NCI-H774 (cell line): Measurements from ENCODE around the gene KPNA6.
"Not testable (repeated sequence)": the region's sequence is repeated elsewhere in the genome, so short reads cannot be mapped to it uniquely, and the experiment has no call there.

ENCODE experiments used
- DNase-seq: peaks from one replicate; lab custom pipeline; 2025; lab: John Stamatoyannopoulos, UW

KPNA6 gene

GRCh38 chr1:32100807-32101708 lies 6.8 kb upstream of the KPNA6 start:
- no peak for DNase-seq

- peak; percentile 36 for DNase-seq
These were observed 3.7 kb upstream of the KPNA6 start for GRCh38 chr1:32104127-32104526.

GRCh38 chr1:32105338-32105737 lies 2.5 kb upstream of the KPNA6 start:
- DNase-seq = no peak

- DNase-seq = no peak
These were observed 1.1 kb upstream of the KPNA6 start for GRCh38 chr1:32106663-32107275.

- DNase-seq = no peak
These were observed 3.3 kb downstream of the KPNA6 start for GRCh38 chr1:32111040-32111623.

- no peak for DNase-seq
These were observed 3.9 kb downstream of the KPNA6 start for GRCh38 chr1:32111789-32112188.

- no peak for DNase-seq
These were observed 5.0 kb downstream of the KPNA6 start for GRCh38 chr1:32112806-32113375.

- DNase-seq = not testable (repeated sequence)
These were observed 5.6 kb downstream of the KPNA6 start for GRCh38 chr1:32113436-32113835.

- DNase-seq = no peak
These were observed 6.6 kb downstream of the KPNA6 start for GRCh38 chr1:32114420-32114819.

- no peak for DNase-seq
These were observed 7.6 kb downstream of the KPNA6 start for GRCh38 chr1:32115496-32115895.

GRCh38 chr1:32116531-32116930 lies 8.7 kb downstream of the KPNA6 start:
- no peak for DNase-seq

GRCh38 chr1:32122151-32122550 lies 14.3 kb downstream of the KPNA6 start:
- DNase-seq = no peak

- DNase-seq = not testable (repeated sequence)
These were observed 15.5 kb downstream of the KPNA6 start for GRCh38 chr1:32123361-32123760.

GRCh38 chr1:32125313-32125712 lies 17.5 kb downstream of the KPNA6 start:
- DNase-seq = no peak

GRCh38 chr1:32126770-32127169 lies 18.9 kb downstream of the KPNA6 start:
- no peak for DNase-seq

- DNase-seq = no peak
These were observed 19.7 kb downstream of the KPNA6 start for GRCh38 chr1:32127409-32128198.

- DNase-seq = no peak
These were observed 20.6 kb downstream of the KPNA6 start for GRCh38 chr1:32128479-32128878.

- no peak for DNase-seq
These were observed 21.1 kb downstream of the KPNA6 start for GRCh38 chr1:32128964-32129363.

- not testable (repeated sequence) for DNase-seq
These were observed 26.1 kb downstream of the KPNA6 start for GRCh38 chr1:32133950-32134280.

- DNase-seq = no peak
These were observed 29.3 kb downstream of the KPNA6 start for GRCh38 chr1:32137111-32137510.

GRCh38 chr1:32138965-32139364 lies 31.1 kb downstream of the KPNA6 start:
- DNase-seq = peak; percentile 60
